GM06990 (cell line): Measurements from ENCODE around the gene MED12L.

ENCODE experiments used
- DNase-seq: peaks from one replicate; pipeline ENCODE4 v3.0.0-alpha.2; 2011; ENCODE audit not compliant: insufficient read length; ENCODE audit errors: extremely low read depth
- H3K27me3 ChIP-seq: replicated peaks from 2 replicates; pipeline ENCODE4 v1.6.0; 2011; ENCODE audit warnings: low read length; ENCODE audit not compliant: control insufficient read depth, insufficient read depth
- H3K36me3 ChIP-seq: 2 replicates; pipeline ENCODE4 v1.5.1; 2011; ENCODE audit warnings: low read length; ENCODE audit not compliant: control insufficient read depth, insufficient read depth
- H3K4me3 ChIP-seq: replicated peaks from 2 replicates; pipeline ENCODE4 v1.5.1; 2011; ENCODE audit warnings: low read depth, mild to moderate bottlenecking, control low read depth, low read length
- TF ChIP-seq, protein P1 (sequence below): IDR thresholded peaks from 2 replicates; pipeline ENCODE4 v1.5.1; 2011; ENCODE audit warnings: low read length, control low read depth, mild to moderate bottlenecking, inconsistent platforms; ENCODE audit not compliant: insufficient read depth, poor library complexity, severe bottlenecking

Gene MED12L

DNA sequence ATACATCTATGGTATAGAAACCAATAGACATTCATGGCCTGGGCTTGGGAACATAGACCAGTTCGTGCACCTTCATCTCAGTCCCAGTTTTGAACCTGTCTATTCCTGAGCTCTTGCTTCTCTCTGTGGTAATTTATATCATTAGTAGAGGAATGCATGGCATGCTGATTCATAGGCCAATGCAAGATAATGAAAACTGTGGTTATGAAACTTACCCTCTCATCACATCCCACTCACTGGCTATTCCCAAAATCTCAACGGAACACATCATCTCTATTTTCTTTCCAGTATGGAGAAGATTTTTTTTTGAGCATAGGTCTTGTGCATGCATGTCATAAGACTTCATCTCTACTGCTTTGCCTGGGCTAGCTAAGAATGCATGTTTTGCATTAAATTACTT lies 317.8 kb downstream of the MED12L start:
- Histone ChIP-seq H3K4me3 (no peak overlapping the region), H3K36me3 (no peaks in the 10 kb centered on the region), H3K27me3 (no peaks in the 10 kb centered on the region; the same call in 1 of the 2 replicates)
- DNase-seq: no peak
- TF ChIP-seq, protein P1, sequence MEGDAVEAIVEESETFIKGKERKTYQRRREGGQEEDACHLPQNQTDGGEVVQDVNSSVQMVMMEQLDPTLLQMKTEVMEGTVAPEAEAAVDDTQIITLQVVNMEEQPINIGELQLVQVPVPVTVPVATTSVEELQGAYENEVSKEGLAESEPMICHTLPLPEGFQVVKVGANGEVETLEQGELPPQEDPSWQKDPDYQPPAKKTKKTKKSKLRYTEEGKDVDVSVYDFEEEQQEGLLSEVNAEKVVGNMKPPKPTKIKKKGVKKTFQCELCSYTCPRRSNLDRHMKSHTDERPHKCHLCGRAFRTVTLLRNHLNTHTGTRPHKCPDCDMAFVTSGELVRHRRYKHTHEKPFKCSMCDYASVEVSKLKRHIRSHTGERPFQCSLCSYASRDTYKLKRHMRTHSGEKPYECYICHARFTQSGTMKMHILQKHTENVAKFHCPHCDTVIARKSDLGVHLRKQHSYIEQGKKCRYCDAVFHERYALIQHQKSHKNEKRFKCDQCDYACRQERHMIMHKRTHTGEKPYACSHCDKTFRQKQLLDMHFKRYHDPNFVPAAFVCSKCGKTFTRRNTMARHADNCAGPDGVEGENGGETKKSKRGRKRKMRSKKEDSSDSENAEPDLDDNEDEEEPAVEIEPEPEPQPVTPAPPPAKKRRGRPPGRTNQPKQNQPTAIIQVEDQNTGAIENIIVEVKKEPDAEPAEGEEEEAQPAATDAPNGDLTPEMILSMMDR: no peak

DNA sequence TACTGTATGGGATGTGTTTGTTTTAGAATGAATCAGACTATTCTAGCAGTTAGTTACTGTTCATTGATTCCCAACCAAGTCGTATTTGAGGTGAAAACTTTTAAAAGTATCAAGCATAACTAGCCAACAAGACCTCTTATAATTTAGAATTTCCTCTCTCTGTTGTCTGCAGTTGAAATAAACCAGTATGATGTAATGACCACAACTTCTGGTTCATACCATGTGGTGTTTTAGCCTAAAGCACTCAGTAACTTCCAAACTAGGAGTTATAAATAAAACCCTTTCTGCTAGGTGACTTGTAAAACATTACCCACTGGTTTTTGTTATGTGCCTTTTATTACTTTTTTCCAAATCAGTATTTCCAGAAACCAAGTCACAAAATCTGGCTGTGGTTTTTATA lies 318.9 kb downstream of the MED12L start:
- H3K36me3 ChIP-seq: no peaks in the 10 kb centered on the region
- no peak for DNase-seq
- TF ChIP-seq, protein P1: no peak
- H3K4me3 ChIP-seq: no peak overlapping the region
- H3K27me3 ChIP-seq: no peaks in the 10 kb centered on the region; the same call in 1 of the 2 replicates

DNA sequence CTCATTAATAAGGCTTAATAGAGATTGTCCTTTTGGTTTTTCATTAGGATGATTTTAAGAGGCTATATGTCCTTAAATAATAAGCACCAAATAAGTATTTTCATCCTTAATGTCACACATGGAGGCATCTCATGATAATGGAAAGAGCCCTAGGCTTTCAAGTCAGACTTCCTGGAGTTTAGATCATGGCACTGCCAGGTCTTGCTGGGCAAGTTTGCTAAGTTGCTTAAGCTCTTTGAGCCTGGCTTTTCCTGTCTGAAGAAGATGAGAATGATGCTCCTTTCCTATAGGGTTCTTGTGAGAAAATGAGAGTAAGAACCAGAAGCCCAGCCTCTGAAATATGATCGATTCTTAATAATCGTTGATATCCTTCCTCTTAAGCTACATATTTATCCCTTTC lies 322.5 kb downstream of the MED12L start:
- TF ChIP-seq, protein P1: no peak
- no peaks in the 10 kb centered on the region; the same call in 1 of the 2 replicates for H3K27me3 ChIP-seq
- H3K36me3 ChIP-seq: no peaks in the 10 kb centered on the region
- no peak overlapping the region for H3K4me3 ChIP-seq
- DNase-seq: no peak

DNA sequence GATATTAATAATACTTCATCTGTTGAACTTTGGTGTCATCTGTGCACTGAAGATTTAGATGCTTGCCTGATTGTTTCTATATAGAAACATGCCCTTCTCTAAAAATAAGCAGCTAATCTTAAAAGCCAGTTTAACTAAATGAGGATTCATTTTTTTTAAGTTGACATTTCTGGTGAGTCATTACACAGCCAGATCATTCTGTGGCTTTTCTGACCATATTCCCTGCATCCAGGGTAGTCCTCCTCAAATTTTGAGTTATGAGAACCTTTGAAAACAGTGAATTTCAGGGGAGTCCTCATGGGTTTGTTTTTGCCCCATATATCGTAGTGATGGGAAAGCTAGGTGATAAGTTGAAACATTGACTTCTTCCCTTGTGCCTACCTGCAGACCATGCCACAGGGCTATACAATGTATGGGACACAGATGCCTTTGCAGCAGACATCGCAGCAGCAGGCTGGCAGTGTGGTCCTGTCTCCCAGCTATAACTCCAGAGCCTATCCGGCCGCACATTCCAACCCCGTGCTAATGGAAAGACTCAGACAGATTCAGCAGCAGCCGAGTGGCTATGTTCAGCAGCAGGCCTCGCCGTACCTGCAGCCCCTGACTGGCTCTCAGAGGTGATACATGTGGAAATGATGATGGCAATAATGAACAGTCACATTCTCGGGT lies 325.6 kb downstream of the MED12L start:
- Histone ChIP-seq H3K4me3 (no peak overlapping the region), H3K27me3 (no peaks in the 10 kb centered on the region), H3K36me3 (no peaks in the 10 kb centered on the region)
- TF ChIP-seq, protein P1: no peak
- no peak for DNase-seq

DNA sequence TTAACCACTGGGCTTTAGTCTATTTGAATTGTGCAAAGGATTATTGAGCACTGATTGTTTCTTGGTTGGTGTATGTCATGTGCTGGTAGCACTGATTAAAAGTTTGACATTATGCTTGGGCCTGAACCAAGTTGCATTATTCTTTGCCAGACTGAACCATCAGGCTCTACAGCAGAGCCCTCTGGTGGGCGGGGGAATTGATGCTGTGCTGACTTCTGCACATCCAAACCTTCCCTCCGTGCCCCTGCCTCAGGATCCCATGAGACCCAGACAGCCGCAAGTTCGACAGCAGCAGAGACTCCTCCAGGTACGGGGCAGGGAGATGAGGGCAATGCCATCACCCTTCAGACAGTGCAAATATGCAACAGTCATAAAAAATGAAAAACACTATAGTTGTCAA lies 327.5 kb downstream of the MED12L start:
- no peak overlapping the region for H3K4me3 ChIP-seq
- H3K27me3 ChIP-seq: no peaks in the 10 kb centered on the region
- H3K36me3 ChIP-seq: no peaks in the 10 kb centered on the region
- DNase-seq: no peak
- TF ChIP-seq, protein P1: no peak

DNA sequence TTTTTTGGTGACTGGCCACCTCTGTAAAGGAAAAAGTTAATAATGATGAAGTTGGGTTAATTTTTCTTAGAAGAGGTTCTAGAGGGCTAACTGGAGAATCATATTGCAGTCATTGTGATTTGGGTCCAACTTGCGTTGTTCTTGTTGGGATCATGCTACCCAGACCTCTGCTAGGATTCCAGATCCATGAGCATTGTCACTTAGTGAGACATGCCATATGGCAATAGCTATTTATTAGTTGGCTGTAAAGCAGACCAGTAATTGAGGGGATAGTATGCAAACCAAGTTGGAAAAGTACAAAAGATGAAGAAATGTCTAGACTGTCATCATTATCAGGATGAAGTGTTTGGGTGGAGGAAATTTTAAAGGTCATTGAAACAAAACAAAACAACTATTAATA lies 329.8 kb downstream of the MED12L start:
- TF ChIP-seq, protein P1: no peak
- DNase-seq: no peak
- Histone ChIP-seq H3K4me3 (no peak overlapping the region), H3K36me3 (no peaks in the 10 kb centered on the region), H3K27me3 (no peaks in the 10 kb centered on the region)
